ENCODE results near the gene IREB2. TPM values are rescaled to one million over a fixed set of nuclear protein-coding genes. Genes with fewer than 3 reads are reported as not detected.

IREB2 gene
- total and polyA plus RNA-seq, 2 of the 13 experiments (the other 11 are each of a cell fraction or from before 2014, with no cell fraction given), result 24.2 to 30.4 TPM

DNA sequence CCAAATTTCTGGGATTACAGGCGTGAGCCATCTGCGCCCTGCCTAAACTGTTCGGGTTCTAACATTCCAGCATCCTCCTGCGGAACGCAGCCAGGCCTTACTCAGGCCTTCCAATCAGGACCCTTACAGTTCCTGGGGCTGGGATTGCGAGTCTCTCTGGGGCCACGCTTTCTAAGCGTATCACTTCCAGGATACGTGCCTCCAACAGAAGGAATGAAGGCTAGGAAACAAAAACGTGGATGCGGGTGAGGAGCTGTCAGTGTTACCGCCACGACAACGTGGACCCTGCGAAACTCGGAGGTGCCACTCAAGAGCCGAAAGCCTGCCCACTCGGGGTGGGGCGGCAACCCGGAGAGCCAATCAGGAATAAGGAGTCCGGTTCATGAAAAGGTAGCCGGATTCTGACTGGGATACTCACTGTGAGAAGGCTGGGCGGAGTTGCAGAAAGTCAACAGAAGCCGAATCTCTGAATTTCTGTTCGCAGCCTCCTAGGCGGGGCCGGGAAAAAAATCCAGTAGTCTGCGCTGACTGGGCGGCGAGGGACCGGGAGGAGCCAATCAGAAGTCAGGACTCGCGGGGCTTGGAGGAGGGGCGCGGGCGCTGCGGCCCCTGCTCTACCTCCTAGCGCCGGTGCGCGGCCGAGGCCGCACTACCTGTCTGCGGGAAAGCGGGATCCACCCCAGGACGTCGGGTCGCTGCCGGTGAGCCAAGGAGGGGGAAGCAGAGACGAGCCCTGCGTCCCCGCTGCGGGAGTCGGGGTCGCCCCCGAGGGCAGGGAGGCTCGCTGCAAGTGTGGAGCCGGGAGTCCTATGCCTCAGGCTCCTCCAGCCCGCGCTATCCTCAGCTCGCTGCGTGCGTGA lies 69.2 kb downstream of the IREB2 start, which contains the start of gene HYKK (continued):
- TF ChIP-seq, protein P1, sequence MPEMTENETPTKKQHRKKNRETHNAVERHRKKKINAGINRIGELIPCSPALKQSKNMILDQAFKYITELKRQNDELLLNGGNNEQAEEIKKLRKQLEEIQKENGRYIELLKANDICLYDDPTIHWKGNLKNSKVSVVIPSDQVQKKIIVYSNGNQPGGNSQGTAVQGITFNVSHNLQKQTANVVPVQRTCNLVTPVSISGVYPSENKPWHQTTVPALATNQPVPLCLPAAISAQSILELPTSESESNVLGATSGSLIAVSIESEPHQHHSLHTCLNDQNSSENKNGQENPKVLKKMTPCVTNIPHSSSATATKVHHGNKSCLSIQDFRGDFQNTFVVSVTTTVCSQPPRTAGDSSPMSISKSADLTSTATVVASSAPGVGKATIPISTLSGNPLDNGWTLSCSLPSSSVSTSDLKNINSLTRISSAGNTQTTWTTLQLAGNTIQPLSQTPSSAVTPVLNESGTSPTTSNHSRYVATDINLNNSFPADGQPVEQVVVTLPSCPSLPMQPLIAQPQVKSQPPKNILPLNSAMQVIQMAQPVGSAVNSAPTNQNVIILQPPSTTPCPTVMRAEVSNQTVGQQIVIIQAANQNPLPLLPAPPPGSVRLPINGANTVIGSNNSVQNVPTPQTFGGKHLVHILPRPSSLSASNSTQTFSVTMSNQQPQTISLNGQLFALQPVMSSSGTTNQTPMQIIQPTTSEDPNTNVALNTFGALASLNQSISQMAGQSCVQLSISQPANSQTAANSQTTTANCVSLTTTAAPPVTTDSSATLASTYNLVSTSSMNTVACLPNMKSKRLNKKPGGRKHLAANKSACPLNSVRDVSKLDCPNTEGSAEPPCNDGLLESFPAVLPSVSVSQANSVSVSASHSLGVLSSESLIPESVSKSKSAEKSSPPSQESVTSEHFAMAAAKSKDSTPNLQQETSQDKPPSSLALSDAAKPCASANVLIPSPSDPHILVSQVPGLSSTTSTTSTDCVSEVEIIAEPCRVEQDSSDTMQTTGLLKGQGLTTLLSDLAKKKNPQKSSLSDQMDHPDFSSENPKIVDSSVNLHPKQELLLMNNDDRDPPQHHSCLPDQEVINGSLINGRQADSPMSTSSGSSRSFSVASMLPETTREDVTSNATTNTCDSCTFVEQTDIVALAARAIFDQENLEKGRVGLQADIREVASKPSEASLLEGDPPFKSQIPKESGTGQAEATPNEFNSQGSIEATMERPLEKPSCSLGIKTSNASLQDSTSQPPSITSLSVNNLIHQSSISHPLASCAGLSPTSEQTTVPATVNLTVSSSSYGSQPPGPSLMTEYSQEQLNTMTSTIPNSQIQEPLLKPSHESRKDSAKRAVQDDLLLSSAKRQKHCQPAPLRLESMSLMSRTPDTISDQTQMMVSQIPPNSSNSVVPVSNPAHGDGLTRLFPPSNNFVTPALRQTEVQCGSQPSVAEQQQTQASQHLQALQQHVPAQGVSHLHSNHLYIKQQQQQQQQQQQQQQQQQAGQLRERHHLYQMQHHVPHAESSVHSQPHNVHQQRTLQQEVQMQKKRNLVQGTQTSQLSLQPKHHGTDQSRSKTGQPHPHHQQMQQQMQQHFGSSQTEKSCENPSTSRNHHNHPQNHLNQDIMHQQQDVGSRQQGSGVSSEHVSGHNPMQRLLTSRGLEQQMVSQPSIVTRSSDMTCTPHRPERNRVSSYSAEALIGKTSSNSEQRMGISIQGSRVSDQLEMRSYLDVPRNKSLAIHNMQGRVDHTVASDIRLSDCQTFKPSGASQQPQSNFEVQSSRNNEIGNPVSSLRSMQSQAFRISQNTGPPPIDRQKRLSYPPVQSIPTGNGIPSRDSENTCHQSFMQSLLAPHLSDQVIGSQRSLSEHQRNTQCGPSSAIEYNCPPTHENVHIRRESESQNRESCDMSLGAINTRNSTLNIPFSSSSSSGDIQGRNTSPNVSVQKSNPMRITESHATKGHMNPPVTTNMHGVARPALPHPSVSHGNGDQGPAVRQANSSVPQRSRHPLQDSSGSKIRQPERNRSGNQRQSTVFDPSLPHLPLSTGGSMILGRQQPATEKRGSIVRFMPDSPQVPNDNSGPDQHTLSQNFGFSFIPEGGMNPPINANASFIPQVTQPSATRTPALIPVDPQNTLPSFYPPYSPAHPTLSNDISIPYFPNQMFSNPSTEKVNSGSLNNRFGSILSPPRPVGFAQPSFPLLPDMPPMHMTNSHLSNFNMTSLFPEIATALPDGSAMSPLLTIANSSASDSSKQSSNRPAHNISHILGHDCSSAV (CRISPR knock-in tag; IDR thresholded peaks at IDR 0.05; ENCODE audit: borderline replicate concordance), result no peak
- TF ChIP-seq ZSCAN22 (CRISPR knock-in tag; IDR thresholded peaks at IDR 0.05), result no peak
- peak; percentile 50; the same call in 1 of the 2 replicates for TF ChIP-seq RARA (CRISPR knock-in tag; IDR thresholded peaks at IDR 0.05)
- 0 out of 2 replicates have a peak, but pooled peaks have one; percentile 9 for TF ChIP-seq SP5 (CRISPR knock-in tag; IDR thresholded peaks at IDR 0.05; ENCODE audit: borderline replicate concordance, low read depth)
- peak; percentile 47 for TF ChIP-seq POLR2AphosphoS5 (IDR thresholded peaks at IDR 0.05; ENCODE audit: low read depth, low read length)
- TF ChIP-seq, protein P2, sequence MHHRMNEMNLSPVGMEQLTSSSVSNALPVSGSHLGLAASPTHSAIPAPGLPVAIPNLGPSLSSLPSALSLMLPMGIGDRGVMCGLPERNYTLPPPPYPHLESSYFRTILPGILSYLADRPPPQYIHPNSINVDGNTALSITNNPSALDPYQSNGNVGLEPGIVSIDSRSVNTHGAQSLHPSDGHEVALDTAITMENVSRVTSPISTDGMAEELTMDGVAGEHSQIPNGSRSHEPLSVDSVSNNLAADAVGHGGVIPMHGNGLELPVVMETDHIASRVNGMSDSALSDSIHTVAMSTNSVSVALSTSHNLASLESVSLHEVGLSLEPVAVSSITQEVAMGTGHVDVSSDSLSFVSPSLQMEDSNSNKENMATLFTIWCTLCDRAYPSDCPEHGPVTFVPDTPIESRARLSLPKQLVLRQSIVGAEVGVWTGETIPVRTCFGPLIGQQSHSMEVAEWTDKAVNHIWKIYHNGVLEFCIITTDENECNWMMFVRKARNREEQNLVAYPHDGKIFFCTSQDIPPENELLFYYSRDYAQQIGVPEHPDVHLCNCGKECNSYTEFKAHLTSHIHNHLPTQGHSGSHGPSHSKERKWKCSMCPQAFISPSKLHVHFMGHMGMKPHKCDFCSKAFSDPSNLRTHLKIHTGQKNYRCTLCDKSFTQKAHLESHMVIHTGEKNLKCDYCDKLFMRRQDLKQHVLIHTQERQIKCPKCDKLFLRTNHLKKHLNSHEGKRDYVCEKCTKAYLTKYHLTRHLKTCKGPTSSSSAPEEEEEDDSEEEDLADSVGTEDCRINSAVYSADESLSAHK (CRISPR knock-in tag; IDR thresholded peaks at IDR 0.05; ENCODE audit: borderline replicate concordance), result no peak
- no peak for TF ChIP-seq MAFF (IDR thresholded peaks at IDR 0.05; ENCODE audit: low read depth, low read length)
- TF ChIP-seq, protein P3, sequence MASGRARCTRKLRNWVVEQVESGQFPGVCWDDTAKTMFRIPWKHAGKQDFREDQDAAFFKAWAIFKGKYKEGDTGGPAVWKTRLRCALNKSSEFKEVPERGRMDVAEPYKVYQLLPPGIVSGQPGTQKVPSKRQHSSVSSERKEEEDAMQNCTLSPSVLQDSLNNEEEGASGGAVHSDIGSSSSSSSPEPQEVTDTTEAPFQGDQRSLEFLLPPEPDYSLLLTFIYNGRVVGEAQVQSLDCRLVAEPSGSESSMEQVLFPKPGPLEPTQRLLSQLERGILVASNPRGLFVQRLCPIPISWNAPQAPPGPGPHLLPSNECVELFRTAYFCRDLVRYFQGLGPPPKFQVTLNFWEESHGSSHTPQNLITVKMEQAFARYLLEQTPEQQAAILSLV (CRISPR knock-in tag; IDR thresholded peaks at IDR 0.05; ENCODE audit: borderline replicate concordance), result no peak
- no peak for TF ChIP-seq HNF4G (IDR thresholded peaks at IDR 0.05; ENCODE audit: borderline replicate concordance, low read depth, low read length)
- TF ChIP-seq HNF4G (CRISPR knock-in tag; IDR thresholded peaks at IDR 0.05; ENCODE audit: borderline replicate concordance, low read depth), result peak; percentile 60; the same call in 1 of the 2 replicates
- TF ChIP-seq YEATS4 (CRISPR knock-in tag; IDR thresholded peaks at IDR 0.05; ENCODE audit: borderline replicate concordance), result peak; percentile 41; the same call in 1 of the 2 replicates
- TF ChIP-seq, protein P4, sequence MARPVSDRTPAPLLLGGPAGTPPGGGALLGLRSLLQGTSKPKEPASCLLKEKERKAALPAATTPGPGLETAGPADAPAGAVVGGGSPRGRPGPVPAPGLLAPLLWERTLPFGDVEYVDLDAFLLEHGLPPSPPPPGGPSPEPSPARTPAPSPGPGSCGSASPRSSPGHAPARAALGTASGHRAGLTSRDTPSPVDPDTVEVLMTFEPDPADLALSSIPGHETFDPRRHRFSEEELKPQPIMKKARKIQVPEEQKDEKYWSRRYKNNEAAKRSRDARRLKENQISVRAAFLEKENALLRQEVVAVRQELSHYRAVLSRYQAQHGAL (CRISPR knock-in tag; IDR thresholded peaks at IDR 0.05; ENCODE audit: not compliant biosample characterization), result no peak
- peak; percentile 69; the same call in 1 of the 2 replicates for TF ChIP-seq ZNF777 (CRISPR knock-in tag; IDR thresholded peaks at IDR 0.05)
- TF ChIP-seq NFYB (CRISPR knock-in tag; IDR thresholded peaks at IDR 0.05), result peak; percentile 92
- TF ChIP-seq SMC3 (IDR thresholded peaks at IDR 0.05; ENCODE audit: low read length), result no peak
- TF ChIP-seq ZNF558 (CRISPR knock-in tag; IDR thresholded peaks at IDR 0.05; ENCODE audit: borderline replicate concordance), result no peak; the same call in 1 of the 2 replicates

All from HepG2 (cell line).